Stimulated activated effector memory CD8-positive, alpha-beta T cell treated with anti-CD3 and anti-CD28 coated beads, Interleukin-12 subunit alpha, Interleukin-12 subunit beta, amount 100 ng/mL, for 72 hours (primary cell): ENCODE data around the gene SPATA2L.

ENCODE experiments used
- ATAC-seq: fragments of 150-1000 bp; cut with Tn5 transposase; 2 replicates; pipeline ENCODE4 v1.10.0; 2021
- DNase-seq, 2 donors: peaks; one replicate each; pipeline ENCODE4 v3.0.0; 2021 to 2022; ENCODE audit warnings: low spot score in 2 of 2
- H3K27ac Mint-ChIP-seq: one replicate; pipeline ENCODE4 v1.8.0; 2022; ENCODE audit warnings: mild to moderate bottlenecking, mixed read lengths
- H3K36me3 Mint-ChIP-seq: one replicate; pipeline ENCODE4 v1.8.0; 2022; ENCODE audit warnings: mild to moderate bottlenecking, mixed read lengths
- H3K4me1 Mint-ChIP-seq: one replicate; pipeline ENCODE4 v1.8.0; 2022; ENCODE audit warnings: mixed read lengths
- H3K4me3 Mint-ChIP-seq: one replicate; pipeline ENCODE4 v1.8.0; 2022; ENCODE audit warnings: mild to moderate bottlenecking, mixed read lengths
- H3K9me3 Mint-ChIP-seq: one replicate; pipeline ENCODE4 v1.8.0; 2022; ENCODE audit warnings: mixed read lengths

Gene SPATA2L

DNA sequence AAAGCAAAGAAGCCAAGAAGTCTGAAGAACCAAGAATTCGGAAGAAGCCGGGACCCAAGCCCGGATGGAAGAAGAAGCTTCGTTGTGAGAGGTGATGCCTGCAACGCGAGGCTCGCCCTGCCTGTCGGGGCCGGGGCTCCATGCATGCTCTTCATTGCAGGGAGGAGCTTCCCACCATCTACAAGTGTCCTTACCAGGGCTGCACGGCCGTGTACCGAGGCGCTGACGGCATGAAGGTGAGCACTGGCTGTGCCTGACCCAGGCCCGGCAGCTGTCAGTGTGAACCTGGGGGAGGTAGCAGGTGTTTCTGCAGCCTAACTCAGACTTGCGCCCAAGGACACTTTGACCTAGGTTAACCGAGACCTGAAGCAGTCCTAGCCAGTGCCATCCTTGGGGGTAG, 31.8 kb upstream of the SPATA2L start:
- Mint-ChIP-seq H3K4me1 (peaks cover 58% of the 10 kb centered on the region), H3K36me3 (peaks cover 100% of the 10 kb centered on the region), H3K4me3 (no peak overlapping the region), H3K27ac (peak overlapping the region; percentile 88), H3K9me3 (no peaks in the 10 kb centered on the region)
- DNase-seq, result no peak
- no peak for ATAC-seq

- H3K4me3 Mint-ChIP-seq, result no peak overlapping the region
- peaks cover 56% of the 10 kb centered on the region for H3K4me1 Mint-ChIP-seq
- no peak for DNase-seq
- peaks cover 100% of the 10 kb centered on the region for H3K36me3 Mint-ChIP-seq
- peak overlapping the region; percentile 88 for H3K27ac Mint-ChIP-seq
- H3K9me3 Mint-ChIP-seq, result no peaks in the 10 kb centered on the region
- no peak for ATAC-seq
Observed at GRCh38 chr16:89732918-89733242, 31.4 kb upstream of the SPATA2L start.

GRCh38 chr16:89732142-89732917, 30.8 kb upstream of the SPATA2L start:
- peaks cover 100% of the 10 kb centered on the region for H3K36me3 Mint-ChIP-seq
- no peaks in the 10 kb centered on the region for H3K9me3 Mint-ChIP-seq
- DNase-seq (no peak), ATAC-seq (no peak)
- peaks cover 56% of the 10 kb centered on the region for H3K4me1 Mint-ChIP-seq
- H3K4me3 Mint-ChIP-seq, result no peak overlapping the region
- H3K27ac Mint-ChIP-seq, result peak overlapping the region; percentile 88

DNA sequence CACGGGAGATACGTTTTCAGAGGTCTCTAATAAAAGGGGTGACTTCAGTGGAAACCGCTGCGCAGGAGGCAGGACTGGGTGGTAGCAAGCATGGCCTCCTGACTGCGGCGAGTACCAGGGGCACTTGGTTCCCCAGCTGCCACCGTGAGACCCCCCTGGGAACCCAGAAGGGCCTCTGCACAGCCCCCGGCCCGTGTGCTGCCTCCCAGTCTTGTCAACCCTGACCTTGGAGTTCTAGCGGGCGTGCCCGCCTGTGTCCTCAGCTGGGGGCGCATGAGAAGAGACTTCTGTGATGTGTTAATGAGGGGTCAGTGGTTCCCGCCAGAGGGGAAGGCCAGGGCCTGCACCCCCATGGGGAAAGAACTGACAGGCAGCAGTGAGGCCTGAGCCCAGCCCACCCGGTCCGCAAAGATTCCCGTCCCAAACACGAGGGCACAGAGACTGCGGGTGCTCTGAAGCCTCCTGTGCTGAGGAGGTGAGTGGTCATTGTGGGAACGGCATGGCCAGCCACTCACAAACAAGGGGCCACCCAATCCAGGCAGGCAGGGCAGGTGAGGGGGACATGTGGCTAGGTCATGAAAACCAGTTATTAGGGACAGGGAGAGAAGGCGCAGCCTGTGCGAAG, 29.2 kb upstream of the SPATA2L start:
- H3K4me3 Mint-ChIP-seq, result no peak overlapping the region
- peaks cover 100% of the 10 kb centered on the region for H3K36me3 Mint-ChIP-seq
- peaks cover 55% of the 10 kb centered on the region for H3K4me1 Mint-ChIP-seq
- no peaks in the 10 kb centered on the region for H3K9me3 Mint-ChIP-seq
- ATAC-seq, result no peak
- peak overlapping the region; percentile 29 for H3K27ac Mint-ChIP-seq
- no peak for DNase-seq

DNA sequence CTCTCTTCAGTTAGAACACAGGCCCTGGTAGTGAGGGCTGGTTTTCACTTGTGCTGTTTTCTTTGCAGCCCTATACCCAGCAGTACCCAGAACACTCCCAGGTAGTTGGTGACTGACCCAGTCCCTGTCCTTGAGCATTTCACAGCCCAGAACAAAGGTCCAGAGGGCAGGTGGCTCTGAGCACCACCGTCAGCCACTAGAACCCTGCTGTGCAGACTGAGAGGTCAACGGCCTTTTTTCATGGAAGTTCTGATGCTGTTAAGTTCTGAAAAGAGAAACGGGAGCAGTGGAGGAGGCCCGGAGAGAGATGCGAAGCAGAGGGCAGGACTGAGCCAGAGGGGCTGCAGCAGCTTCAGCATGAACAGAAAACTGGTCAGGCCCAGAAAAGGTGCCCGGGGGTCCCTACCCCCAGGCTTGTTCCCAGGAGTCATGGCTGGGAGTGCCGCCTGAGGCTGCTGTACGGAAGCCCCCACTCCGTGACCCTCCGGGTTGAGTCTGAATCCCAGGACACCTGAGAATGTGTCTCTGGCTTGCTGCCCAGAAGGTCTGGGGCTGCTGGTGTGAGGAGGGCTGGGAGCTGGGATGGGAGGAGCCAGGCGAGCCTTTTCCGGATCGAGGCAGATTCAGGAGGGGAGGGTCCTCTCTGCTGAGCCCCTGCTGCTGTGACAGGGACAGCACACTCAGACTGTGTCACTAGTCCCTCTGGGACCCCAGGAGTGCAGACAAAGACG, 28.5 kb upstream of the SPATA2L start:
- peak overlapping the region; percentile 29 for H3K27ac Mint-ChIP-seq
- DNase-seq, result no peak
- no peaks in the 10 kb centered on the region for H3K9me3 Mint-ChIP-seq
- no peak overlapping the region for H3K4me3 Mint-ChIP-seq
- H3K4me1 Mint-ChIP-seq, result peaks cover 55% of the 10 kb centered on the region
- H3K36me3 Mint-ChIP-seq, result peaks cover 100% of the 10 kb centered on the region
- ATAC-seq, result no peak

GRCh38 chr16:89729293-89729692, 27.8 kb upstream of the SPATA2L start:
- Mint-ChIP-seq H3K4me3 (no peak overlapping the region), H3K4me1 (peaks cover 55% of the 10 kb centered on the region), H3K36me3 (peaks cover 100% of the 10 kb centered on the region), H3K27ac (peak overlapping the region; percentile 29), H3K9me3 (no peaks in the 10 kb centered on the region)
- no peak for ATAC-seq
- no peak for DNase-seq

GRCh38 chr16:89727406-89728120, 26.1 kb upstream of the SPATA2L start:
- H3K9me3 Mint-ChIP-seq, result no peaks in the 10 kb centered on the region
- no peak overlapping the region for H3K4me3 Mint-ChIP-seq
- peak overlapping the region; percentile 56 for H3K27ac Mint-ChIP-seq
- DNase-seq, result no peak
- ATAC-seq, result no peak
- peaks cover 100% of the 10 kb centered on the region for H3K36me3 Mint-ChIP-seq
- H3K4me1 Mint-ChIP-seq, result peaks cover 60% of the 10 kb centered on the region

DNA sequence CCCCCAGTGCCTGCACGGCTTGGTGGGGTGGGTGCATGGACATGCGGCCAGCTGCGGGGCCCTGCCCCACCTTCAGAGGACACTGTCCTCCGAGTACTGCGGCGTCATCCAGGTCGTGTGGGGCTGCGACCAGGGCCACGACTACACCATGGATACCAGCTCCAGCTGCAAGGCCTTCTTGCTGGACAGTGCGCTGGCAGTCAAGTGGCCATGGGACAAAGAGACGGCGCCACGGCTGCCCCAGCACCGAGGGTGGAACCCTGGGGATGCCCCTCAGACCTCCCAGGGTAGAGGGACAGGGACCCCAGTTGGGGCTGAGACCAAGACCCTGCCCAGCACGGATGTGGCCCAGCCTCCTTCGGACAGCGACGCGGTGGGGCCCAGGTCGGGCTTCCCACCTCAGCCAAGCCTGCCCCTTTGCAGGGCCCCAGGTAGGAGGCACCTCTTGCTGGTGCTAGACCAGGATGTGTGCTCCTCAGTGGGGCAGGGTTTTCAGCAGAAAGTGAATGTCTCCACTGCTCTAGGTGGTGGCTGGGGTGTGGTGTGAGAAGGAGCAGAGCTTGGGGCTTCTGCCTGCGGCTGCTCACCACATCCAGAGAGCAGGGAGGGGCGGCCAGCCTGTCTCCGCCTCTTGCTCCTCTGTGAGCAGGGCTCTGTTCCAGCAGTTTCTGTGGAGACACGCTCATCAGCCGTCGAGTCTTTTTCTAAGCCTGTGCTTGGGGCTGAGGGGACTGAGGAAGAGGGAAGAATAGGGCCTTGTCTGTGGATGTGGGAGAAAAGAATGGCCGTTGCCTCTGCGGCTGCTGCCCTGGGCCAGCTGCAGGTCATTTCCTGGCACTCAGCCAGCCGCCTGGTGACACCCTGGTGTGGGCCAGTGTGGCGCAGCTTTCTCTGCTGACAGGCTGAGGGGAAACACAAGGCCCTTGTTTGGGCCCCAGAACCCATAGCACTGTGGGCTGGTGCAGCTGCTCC, 22.1 kb upstream of the SPATA2L start:
- Mint-ChIP-seq H3K27ac (peak overlapping the region; percentile 78), H3K4me1 (peaks cover 58% of the 10 kb centered on the region)
- peak; percentile 56 to 86 for DNase-seq

DNA sequence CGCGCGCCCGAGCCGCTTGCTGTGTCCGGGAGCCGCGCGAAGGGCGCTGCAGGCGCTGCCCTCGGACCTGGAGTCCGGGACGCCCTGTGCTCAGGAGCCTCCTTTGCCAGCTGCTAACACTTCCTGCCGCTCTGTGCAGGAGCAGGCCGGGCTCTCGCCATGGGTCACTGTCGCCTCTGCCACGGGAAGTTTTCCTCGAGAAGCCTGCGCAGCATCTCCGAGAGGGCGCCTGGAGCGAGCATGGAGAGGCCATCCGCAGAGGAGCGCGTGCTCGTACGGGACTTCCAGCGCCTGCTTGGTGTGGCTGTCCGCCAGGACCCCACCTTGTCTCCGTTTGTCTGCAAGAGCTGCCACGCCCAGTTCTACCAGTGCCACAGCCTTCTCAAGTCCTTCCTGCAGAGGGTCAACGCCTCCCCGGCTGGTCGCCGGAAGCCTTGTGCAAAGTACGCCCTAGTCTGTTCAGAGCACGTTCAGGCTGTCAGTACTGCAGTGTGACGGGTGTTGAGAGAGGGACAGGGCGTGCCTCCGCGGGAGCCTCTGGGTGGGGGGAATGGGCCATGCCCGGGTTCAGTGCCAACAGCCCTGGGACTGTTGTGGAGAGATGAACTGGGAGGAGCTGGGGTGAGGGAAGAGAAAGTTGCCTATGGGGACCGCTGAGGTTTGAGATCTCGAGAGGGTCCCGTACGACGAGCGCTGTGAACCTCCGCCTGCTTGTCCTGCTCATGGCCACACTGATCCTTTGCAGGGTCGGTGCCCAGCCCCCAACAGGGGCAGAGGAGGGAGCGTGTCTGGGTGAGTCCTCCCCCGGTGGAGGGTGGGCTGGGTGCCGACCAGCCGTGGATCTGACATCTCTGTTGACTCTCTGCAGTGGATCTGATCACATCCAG, 21.1 kb upstream of the SPATA2L start:
- peaks cover 61% of the 10 kb centered on the region for H3K36me3 Mint-ChIP-seq
- H3K27ac Mint-ChIP-seq, result peak overlapping the region; percentile 78
- ATAC-seq (peak; percentile 47), DNase-seq (peak; percentile 50 to 83)
- H3K4me1 Mint-ChIP-seq, result peaks cover 63% of the 10 kb centered on the region
- no peaks in the 10 kb centered on the region for H3K9me3 Mint-ChIP-seq
- peak overlapping the region; percentile 90 for H3K4me3 Mint-ChIP-seq

More for the DNA sequence above, 22.1 kb upstream of the SPATA2L start:
- peaks cover 64% of the 10 kb centered on the region for H3K36me3 Mint-ChIP-seq
- ATAC-seq, result peak; percentile 73
- no peaks in the 10 kb centered on the region for H3K9me3 Mint-ChIP-seq
- H3K4me3 Mint-ChIP-seq, result peak overlapping the region; percentile 90

DNA sequence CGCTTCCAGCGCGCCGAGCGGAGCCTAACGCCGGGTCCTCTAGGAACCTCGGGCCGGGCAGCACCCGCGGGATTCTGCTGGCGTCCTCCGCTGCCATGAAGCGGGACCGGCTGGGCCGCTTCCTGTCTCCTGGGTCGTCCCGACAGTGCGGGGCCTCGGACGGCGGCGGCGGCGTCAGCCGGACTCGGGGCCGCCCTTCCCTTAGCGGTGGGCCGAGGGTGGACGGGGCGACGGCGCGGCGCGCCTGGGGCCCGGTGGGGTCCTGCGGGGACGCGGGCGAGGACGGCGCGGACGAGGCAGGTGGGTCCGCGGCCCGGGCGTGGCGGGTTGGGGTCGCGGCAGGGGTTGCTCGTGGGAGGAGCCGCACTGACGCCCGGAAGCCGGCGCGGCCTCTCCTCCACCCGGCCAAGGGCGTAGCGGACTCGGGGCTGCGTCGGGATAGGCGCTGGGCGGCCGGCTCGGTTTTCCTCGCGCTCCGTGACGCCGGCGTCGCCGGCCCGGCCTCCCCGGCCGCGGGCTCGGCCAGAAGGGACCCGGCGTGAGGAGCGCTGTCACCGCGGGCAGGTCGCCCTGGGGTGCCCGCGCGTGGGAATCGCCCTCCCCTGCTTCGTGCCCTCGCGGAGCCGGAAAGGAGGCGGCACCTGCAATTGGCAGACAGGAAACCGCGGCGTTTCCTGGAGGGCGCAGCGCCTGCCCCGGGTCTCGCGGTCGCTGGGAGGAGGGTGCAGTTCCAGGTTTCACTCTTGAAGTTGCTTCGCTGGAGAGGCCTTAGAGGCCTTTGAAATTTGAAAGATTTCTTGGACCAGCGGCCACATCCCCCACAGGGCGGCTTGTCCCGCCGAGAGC, 20.3 kb upstream of the SPATA2L start:
- H3K36me3 Mint-ChIP-seq, result peaks cover 59% of the 10 kb centered on the region
- peak overlapping the region; percentile 90 for H3K4me3 Mint-ChIP-seq
- H3K27ac Mint-ChIP-seq, result peak overlapping the region; percentile 37
- no peaks in the 10 kb centered on the region for H3K9me3 Mint-ChIP-seq
- peaks cover 57% of the 10 kb centered on the region for H3K4me1 Mint-ChIP-seq
- ATAC-seq (peak; percentile 33), DNase-seq (peak; percentile 60 to 90)

DNA sequence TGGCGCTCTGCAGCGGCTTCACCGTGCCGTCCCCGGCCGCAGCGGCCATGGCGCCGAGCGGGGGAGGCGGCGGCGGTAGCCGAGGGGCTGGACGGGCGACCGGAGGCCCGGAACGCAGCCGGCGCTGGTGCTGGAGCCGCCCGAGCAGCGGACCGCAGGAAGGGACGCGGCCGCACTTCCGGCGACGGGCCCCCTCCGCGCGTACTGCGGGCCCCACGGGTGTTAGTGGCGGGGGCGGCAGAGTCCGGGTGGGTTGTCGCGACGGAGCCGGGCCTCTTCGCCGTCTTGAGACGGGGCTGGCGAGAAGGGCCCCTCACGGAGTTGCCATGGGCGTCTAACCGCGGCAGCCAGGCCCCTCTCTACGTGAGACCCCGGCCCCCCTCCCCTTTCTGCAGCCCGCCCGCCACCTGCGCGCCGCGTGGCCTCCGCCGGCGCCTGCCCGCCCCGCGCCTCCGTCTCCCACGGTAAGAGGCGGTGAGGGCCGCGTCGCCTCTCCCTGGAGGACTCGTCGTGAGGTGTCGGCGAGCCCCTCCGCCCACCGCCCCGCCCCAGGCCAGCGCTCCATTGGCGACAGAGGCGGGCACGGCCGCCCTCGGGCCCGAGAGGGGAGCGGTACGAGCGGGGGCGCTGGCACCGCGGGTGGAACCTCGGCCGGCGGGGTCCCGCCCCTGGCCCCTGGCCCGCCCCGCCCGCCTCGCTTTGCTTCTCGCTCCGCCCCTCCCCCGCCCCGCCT, 19.5 kb upstream of the SPATA2L start, which contains the start of the genes VPS9D1 and ZNF276:
TSS of gene VPS9D1 (minus strand) at position 86 of the 733 bp plus-strand sequence. CDS start at position 49, 37 bp downstream.
TSS of gene ZNF276 (plus strand) at position 725 of the 733 bp plus-strand sequence. CDS start 104 bp downstream, outside the sequence.
- H3K9me3 Mint-ChIP-seq, result no peaks in the 10 kb centered on the region
- peaks cover 55% of the 10 kb centered on the region for H3K4me1 Mint-ChIP-seq
- H3K36me3 Mint-ChIP-seq, result peaks cover 58% of the 10 kb centered on the region
- H3K4me3 Mint-ChIP-seq, result peak within 1 kb of the TSS; percentile 90
- ATAC-seq (peak; percentile 67), DNase-seq (peak; percentile 74 to 91)
- peak within 1 kb of the TSS; percentile 78 for H3K27ac Mint-ChIP-seq

GRCh38 chr16:89720551-89720812, 19.0 kb upstream of the SPATA2L start:
- Mint-ChIP-seq H3K27ac (peak overlapping the region; percentile 26), H3K4me1 (peaks cover 55% of the 10 kb centered on the region), H3K36me3 (peaks cover 57% of the 10 kb centered on the region), H3K4me3 (peak overlapping the region; percentile 90), H3K9me3 (no peaks in the 10 kb centered on the region)
- ATAC-seq (no peak), DNase-seq (no peak)
